ENCODE measurements around the gene SHTN1.

SHTN1 gene

GRCh38 chr10:116984202-116984990 lies 20.6 kb downstream of the SHTN1 start:
- DNase-seq (ENCODE audit: low read depth in 2 of 2): no peak

- no peak for DNase-seq (ENCODE audit: low read depth in 2 of 2)
Measured at GRCh38 chr10:116980041-116980440, 24.9 kb downstream of the SHTN1 start.

GRCh38 chr10:116978901-116979300 lies 26.1 kb downstream of the SHTN1 start:
- no peak for DNase-seq (ENCODE audit: low read depth in 2 of 2)

DNA sequence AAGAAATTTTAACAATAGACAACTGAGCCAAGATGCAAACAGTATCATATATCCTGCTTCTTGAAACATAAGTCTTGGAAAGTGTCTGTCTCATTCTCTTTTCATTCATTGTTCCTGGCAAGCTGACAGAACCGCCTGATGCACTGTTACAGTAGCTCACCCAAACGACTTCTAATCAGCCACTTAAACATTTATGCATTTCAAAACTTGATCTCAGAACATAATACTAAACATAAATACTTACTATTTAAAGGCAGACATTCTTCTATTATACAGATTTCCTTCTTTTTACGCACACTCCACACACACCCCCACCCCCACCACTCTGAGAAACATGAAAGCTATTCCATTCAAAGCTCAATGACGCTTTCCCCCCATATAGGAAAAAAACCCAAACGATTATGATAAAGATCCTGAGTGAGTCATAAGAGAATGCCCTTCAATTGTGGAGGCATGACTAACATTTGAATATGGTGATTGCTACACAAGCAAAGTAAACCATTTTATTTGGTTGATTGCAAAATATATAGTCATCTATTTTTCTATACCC lies 30.5 kb downstream of the SHTN1 start:
- peak; percentile 84 to 85 for DNase-seq (ENCODE audit: low read depth in 2 of 2)

DNA sequence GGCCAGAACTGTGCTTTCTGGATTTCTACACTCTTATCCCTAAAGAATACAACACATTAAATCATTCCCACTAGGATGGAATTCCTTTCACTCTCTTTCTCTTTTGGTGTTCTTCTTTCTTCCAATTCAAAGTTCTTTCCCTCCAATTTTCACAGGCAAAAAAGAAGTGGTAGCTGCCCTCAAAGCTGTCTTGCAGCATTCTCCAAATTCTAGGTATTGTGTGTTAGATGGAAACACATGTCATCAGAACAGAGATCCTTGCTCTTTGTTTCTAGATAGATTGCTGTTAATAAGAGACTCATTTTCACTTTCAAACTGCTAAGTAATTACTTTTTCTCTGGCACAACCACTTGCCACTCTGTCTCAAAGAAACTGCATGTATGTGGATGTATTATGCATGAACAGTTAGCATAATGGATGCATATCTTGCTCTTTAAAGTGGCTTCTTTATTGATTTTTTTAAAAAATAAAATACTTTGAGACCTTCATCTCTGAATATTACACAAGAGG lies 31.0 kb downstream of the SHTN1 start:
- no peak for DNase-seq (ENCODE audit: low read depth in 2 of 2)

DNA sequence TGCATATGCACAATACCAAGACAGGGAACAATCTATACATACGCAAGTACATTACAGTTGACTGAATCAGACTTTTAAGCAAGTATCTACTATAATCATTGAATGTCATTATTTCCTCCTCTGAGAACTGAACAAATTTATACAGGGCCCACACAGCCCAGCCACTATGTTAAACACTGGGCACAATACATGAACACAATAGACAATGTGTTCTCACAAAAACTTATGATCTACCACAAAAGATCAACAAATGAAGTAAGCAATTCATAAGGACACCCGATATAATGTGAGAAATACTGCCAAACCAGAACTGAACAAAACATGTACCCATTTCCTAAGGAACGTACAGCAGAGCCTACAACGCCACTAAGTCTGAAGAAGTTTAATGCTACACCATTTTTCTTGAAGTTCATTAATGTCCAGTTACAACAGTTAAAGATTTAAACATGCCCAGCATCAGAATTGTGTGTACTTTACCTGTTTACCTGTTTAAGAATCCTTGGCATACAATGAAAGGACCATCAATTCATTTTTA lies 31.5 kb downstream of the SHTN1 start:
- DNase-seq (ENCODE audit: low read depth in 2 of 2): no peak

DNA sequence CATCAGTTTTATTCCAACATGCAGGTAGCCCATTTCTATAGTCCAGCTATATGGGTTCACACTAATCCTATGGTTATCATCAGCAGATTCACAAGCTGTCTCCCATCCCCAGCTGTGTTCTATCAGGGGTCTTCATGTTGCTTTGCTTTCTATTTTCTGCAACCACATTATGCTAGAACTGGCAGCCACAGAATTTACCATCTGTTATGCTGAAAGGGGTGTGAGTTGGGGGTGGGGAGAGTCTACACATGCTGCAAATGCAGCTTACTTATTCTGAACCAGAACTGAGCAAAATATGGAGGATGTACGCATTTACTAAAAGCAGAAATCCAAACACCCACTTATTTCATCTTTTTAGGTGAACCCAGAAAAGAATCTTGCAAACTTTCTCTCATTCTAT lies 32.9 kb downstream of the SHTN1 start:
- DNase-seq (ENCODE audit: low read depth in 2 of 2): no peak

DNA sequence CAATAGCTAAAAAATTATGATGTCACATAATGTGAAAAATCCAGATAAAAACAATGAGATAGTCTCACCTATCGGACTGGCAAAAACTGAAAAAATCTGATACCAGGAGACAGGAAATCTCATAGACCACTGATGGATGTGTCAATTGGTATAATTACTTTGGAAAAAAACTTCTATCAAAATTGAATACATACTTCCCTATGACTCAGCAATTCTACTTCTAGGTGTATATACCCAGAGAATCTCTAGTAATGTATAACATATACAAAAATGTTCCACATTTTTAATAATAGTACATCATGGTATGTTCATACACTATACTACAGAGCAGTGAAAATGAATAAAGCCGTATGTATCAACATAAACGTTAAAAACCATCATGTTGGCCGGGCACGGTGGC lies 34.9 kb downstream of the SHTN1 start:
- DNase-seq (ENCODE audit: low read depth in 2 of 2): no peak

DNA sequence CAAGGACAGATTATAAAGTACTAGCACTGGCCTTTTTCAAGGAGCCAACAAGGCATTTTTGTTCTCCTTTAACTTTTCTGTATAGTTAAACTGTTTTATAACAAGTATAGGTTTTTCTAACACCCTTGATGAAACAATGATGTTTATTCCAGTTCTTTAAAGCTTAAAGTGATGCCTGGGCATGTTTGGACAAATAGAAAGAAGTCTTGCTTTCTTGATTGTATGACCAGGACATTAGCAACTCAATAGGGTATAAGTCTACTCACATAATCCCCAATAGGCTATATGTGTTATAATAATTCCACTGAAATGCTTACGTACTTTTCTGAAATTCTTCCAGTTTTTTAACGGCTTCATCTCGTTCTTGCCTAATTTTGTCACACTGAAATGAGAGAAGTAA lies 36.7 kb downstream of the SHTN1 start:
- DNase-seq (ENCODE audit: low read depth in 2 of 2): no peak

DNA sequence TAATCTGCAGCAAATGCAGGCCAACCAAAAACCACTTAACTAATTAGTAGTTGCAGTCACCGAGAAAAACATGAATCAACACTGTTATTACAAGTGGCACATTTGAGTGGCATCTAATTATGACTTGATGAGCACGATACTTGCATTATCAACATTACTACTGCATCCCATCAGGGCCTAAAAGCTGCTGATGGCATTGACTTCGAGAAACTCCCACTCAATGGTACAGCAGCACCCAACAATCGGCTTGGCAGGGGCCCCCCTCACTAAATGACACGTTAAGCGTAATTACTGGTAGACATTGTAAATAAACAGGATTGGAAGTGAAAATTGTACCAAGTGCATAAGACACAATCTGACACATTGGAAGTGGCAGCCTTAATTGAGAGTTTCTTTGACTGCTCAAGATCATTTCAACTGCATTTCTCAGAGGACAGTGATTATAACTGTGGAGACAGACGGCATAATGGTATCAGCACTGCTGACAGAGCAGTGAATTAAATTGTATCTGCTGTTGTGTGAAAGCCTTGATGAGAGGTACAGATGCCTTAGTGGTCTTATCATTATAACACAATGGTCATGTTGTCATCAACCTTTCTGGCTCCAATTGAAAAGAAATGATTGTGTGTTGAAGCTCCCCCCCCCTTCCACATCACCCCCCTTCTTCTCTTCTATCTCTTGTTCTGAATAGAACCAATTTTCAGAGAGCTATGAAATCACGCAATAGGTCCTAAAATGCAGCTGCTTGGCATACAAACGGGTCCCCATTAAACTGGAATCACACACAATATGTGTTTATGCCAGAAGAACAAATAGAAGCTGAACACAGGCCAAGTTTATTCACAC lies 43.4 kb downstream of the SHTN1 start:
- DNase-seq (ENCODE audit: low read depth in 2 of 2): no peak

DNA sequence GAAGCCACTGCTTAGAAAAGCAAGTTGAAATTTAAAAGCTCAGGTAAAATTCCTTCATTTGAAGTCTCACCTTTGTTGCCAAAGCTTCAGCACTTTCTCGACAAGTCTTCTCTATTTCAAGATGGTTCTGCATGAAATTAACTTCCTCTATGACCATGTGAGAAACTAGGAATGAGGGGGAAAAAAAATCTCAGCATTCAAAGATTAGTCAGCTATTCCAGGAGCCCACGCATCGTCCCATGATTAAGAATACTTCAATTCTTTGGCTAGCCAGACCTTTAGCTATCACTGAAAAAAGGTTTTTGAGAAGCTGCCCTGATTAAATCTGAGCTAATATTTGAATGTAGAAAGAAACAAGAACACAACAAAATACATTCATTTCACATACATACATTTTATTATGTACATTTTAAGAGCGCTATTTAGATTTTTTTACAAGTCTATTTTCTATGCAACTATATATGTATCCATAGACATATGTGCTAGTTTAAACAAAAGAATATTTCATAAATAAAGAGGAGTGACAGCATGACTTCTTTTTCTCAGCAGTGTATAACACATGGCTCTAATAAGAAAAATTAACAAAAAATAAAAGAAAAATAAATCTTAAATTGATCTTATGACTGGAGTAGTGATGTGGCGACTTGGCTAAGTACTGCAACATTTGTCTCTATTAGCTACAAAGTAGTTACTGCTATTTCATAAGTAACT lies 44.8 kb downstream of the SHTN1 start:
- DNase-seq (ENCODE audit: low read depth in 2 of 2): no peak

- no peak for DNase-seq (ENCODE audit: low read depth in 2 of 2)
Measured at GRCh38 chr10:116952729-116953128, 52.3 kb downstream of the SHTN1 start.

DNA sequence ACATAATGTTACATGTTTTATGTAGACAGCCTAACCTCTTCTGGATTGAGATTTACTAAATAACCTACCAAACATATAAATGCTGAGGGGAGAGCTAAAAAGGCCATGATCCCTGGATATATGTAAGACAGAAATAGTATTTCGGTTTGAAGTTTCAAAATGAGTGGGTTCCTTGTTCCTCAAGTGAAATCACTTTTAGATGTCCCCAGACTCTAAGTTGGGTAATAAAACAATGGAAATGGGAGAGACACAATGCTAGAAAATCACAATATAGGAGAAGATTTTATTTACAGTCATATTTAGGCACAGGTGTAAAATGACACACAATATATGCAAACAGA lies 56.5 kb downstream of the SHTN1 start:
- DNase-seq (ENCODE audit: low read depth in 2 of 2): no peak

GRCh38 chr10:116947841-116948529 lies 57.0 kb downstream of the SHTN1 start:
- no peak for DNase-seq (ENCODE audit: low read depth in 2 of 2)

DNA sequence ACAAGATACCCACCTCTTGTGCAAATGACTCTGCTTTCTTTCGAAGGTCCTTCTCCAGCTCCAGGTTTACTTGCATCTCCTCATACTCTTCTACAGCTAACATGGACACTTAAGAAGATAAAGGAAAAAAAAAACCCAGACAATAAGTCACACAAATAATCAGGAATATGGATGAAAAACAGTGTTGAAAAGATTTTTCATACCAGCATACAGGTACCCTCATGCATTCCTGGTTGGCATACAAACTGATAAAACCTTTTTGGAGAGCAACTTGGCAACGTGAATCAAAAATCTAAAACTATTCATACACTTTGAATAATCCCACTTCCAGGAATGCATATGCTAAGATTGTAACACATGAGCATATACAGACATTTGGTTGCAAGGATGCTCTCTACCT lies 60.1 kb downstream of the SHTN1 start:
- no peak for DNase-seq (ENCODE audit: low read depth in 2 of 2)

DNA sequence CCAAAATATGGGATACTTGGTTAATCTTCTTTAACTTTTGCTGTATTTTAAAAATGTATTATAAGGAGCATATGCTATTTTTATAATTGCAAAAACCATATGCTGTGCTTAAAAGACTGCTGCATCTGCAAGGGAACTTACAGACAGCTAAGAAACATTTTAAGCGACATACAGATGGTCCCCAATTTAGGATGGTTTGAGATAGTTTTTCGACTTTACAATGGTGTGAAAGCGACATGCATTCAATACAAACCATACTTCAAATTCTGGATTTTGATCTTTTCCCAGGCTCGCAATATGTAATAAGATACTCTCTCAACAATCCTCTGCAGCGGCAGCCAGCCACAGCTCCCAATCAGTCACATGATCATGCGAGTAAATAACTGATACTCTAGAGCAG lies 73.2 kb downstream of the SHTN1 start:
- no peak for DNase-seq (ENCODE audit: low read depth in 2 of 2)

GRCh38 chr10:116926426-116926825 lies 78.6 kb downstream of the SHTN1 start:
- DNase-seq (ENCODE audit: low read depth in 2 of 2): no peak

DNA sequence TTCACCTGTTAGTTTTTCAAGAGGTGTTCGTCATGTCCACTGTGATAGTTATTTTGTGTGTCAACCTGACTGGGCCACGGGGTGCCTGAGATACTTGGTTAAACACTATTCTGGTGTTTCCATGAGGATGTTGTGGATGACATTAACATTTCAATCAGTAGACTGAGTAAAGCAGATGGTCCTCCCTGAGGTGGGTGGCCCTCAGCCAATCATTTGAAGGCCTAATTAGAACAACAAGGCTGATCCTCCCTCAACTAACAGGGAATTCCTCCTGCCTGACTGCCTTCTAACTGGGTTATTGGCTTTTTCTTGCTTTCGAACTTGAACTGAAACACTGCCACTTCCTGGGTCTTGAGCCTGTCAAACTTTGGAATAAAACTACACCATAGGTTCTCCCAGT lies 79.9 kb downstream of the SHTN1 start:
- DNase-seq (ENCODE audit: low read depth in 2 of 2): no peak

DNA sequence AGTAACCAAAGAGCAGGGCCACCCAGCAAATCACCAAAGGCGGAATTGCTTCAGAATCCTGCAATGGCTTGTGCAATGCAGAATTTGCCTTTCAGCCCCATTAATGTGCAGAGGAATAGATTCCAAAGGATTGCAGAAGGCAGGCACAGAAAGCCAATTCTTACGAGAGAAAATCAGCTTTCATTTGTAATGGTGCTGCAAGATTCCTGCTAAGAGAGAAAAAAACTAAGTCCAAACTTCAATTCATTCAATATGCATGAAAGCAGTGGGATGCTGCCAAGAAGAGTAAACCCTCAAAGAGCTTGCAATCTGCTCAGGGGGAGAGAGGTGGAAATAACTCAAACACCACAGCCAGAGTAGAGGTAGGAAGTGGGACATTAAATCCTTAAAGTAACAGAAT lies 85.3 kb downstream of the SHTN1 start:
- no peak for DNase-seq (ENCODE audit: low read depth in 2 of 2)

GRCh38 chr10:116919164-116919563 lies 85.8 kb downstream of the SHTN1 start:
- no peak for DNase-seq (ENCODE audit: low read depth in 2 of 2)

- DNase-seq (ENCODE audit: low read depth in 2 of 2): no peak
Measured at GRCh38 chr10:116918583-116918982, 86.4 kb downstream of the SHTN1 start.

All from fibroblast of skin of left quadriceps (primary cell).